HepG2 (cell line): ENCODE results near the gene RASA1. TPM values are rescaled to one million over a fixed set of nuclear protein-coding genes. Genes with fewer than 3 reads are reported as not detected.
A peak's percentile ranks its signal among the peaks of the same experiment; 100 is the strongest.

ENCODE experiments used
- ARHGAP35 ChIP-seq: sonication (generic); formaldehyde crosslinking; IDR thresholded peaks from 2 replicates; pipeline ENCODE4 v1.9.0; 2022; ENCODE audit warnings: mild to moderate bottlenecking, inconsistent platforms, moderate library complexity, missing genetic modification reagents, borderline replicate concordance
- BRCA1 ChIP-seq: sonication (generic); formaldehyde crosslinking; IDR thresholded peaks from 2 replicates; pipeline ENCODE4 v1.4.0; 2020; ENCODE audit warnings: missing genetic modification reagents
- CEBPG ChIP-seq: IDR thresholded peaks from 2 replicates; pipeline ENCODE4 v1.6.1; 2016
- CSRNP2 ChIP-seq: sonication (generic); formaldehyde crosslinking; conservative IDR thresholded peaks from 2 replicates; pipeline ENCODE4 v1.8.0; 2022; ENCODE audit warnings: low read depth, missing genetic modification reagents
- DMTF1 ChIP-seq: sonication (generic); formaldehyde crosslinking; IDR thresholded peaks from 2 replicates; pipeline ENCODE4 v1.4.0; 2020; ENCODE audit warnings: mild to moderate bottlenecking, missing genetic modification reagents
- FOXO4 ChIP-seq: sonication (generic); formaldehyde crosslinking; conservative IDR thresholded peaks from 2 replicates; pipeline ENCODE4 v1.8.1; 2023; ENCODE audit warnings: missing genetic modification reagents
- HDAC6 ChIP-seq: fragments of 200-600 bp; sonication (generic); IDR thresholded peaks from 2 replicates; pipeline ENCODE4 v1.7.0; 2017; ENCODE audit warnings: mild to moderate bottlenecking, antibody characterized with exemption, low read length, low read depth
- HNRNPUL1 ChIP-seq: fragments of 200-400 bp; formaldehyde crosslinking; IDR thresholded peaks from 2 replicates; pipeline ENCODE4 v1.6.1; 2017; ENCODE audit warnings: low read depth, mild to moderate bottlenecking, low read length, moderate library complexity
- MXD4 ChIP-seq: IDR thresholded peaks from 2 replicates; pipeline ENCODE4 v1.6.1; 2016; ENCODE audit warnings: mild to moderate bottlenecking, missing biosample characterization, missing genetic modification reagents
- NR2C2 ChIP-seq: sonication (generic); formaldehyde crosslinking; IDR thresholded peaks from 2 replicates; pipeline ENCODE4 v1.4.0; 2020; ENCODE audit warnings: missing genetic modification reagents, mild to moderate bottlenecking, moderate library complexity, borderline replicate concordance
- PAXIP1 ChIP-seq: sonication (generic); formaldehyde crosslinking; conservative IDR thresholded peaks from 2 replicates; pipeline ENCODE4 v1.4.0; 2020; ENCODE audit warnings: mild to moderate bottlenecking, missing genetic modification reagents, moderate library complexity
- TRAFD1 ChIP-seq: sonication (generic); formaldehyde crosslinking; IDR thresholded peaks from 2 replicates; pipeline ENCODE4 v1.5.1; 2020; ENCODE audit warnings: missing genetic modification reagents, mild to moderate bottlenecking, borderline replicate concordance
- ZC3H4 ChIP-seq: sonication (generic); formaldehyde crosslinking; IDR thresholded peaks from 2 replicates; pipeline ENCODE4 v1.4.0; 2020; ENCODE audit warnings: missing genetic modification reagents, borderline replicate concordance
- ZKSCAN1 ChIP-seq: fragments of 150-350 bp; IDR thresholded peaks from 2 replicates; pipeline ENCODE4 v1.6.1; 2014; ENCODE audit warnings: low read length
- ZKSCAN8 ChIP-seq: IDR thresholded peaks from 2 replicates; pipeline ENCODE4 v1.6.1; 2016; ENCODE audit warnings: borderline replicate concordance, missing genetic modification reagents, missing compliant biosample characterization
- ZNF225 ChIP-seq: sonication (generic); formaldehyde crosslinking; IDR thresholded peaks from 2 replicates; pipeline ENCODE4 v1.4.0; 2020; ENCODE audit warnings: mild to moderate bottlenecking, missing genetic modification reagents
- ZNF251 ChIP-seq: sonication (generic); formaldehyde crosslinking; IDR thresholded peaks from 2 replicates; pipeline ENCODE4 v1.9.0; 2021; ENCODE audit warnings: mild to moderate bottlenecking, missing genetic modification reagents
- ZNF282 ChIP-seq: fragments of 450-650 bp; IDR thresholded peaks from 2 replicates; pipeline ENCODE4 v1.6.1; 2018; ENCODE audit not compliant: partially characterized antibody
- ZNF468 ChIP-seq: sonication (generic); formaldehyde crosslinking; IDR thresholded peaks from 2 replicates; pipeline ENCODE4 v1.8.0; 2022; ENCODE audit warnings: mild to moderate bottlenecking, moderate library complexity, missing genetic modification reagents
- ZNF746 ChIP-seq: sonication (generic); formaldehyde crosslinking; IDR thresholded peaks from 2 replicates; pipeline ENCODE4 v1.8.0; 2022; ENCODE audit warnings: mild to moderate bottlenecking, missing genetic modification reagents
- polyA plus RNA-seq, 8 experiments: library from polyadenylated mRNA; depleted of rRNA in 3 of 8; stranded (reverse) in 7 of 8; unstranded in 1 of 8; fragments of >200 nt; fragmentation: Illumina TruSeq in 4 of 8; extraction: Trizol in 4 of 8; gene quantifications; 2 replicates each; pipeline versions ENCODE4 v1.2.1 to v1.2.3, GENCODE V29; 2011 to 2016; ENCODE audit warnings: low read depth in 4 of 8, missing spikeins in 1 of 8, mixed read lengths in 1 of 8; ENCODE audit not compliant: insufficient read depth in 1 of 8
- total RNA-seq, 5 experiments: library from RNA; depleted of rRNA; stranded (reverse); fragments of >200 nt; fragmentation: Illumina TruSeq; extraction: Trizol; gene quantifications; 2 replicates each; pipeline ENCODE4 v1.2.3, GENCODE V29; 2016; ENCODE audit warnings: low read depth in 1 of 5

Gene RASA1
- total and polyA plus RNA-seq, 2 of the 13 experiments (the other 11 are each of a cell fraction or from before 2014, with no cell fraction given) = 19.5 to 20.5 TPM

GRCh38 chr5:87267574-87268125 is at the start of gene RASA1 (continued):
- TF ChIP-seq ZKSCAN8 (no peak), ZNF746 (CRISPR knock-in tag) (no peak; the same call in none of the 2 replicates), HNRNPUL1 (no peak), ZNF468 (CRISPR knock-in tag) (no peak), ZNF225 (no peak), TRAFD1 (CRISPR knock-in tag) (no peak), ARHGAP35 (CRISPR knock-in tag) (no peak), ZC3H4 (CRISPR knock-in tag) (no peak), ZNF251 (CRISPR knock-in tag) (no peak), CSRNP2 (no peak), ZNF282 (no peak), PAXIP1 (CRISPR knock-in tag) (peak; percentile 41), CEBPG (CRISPR knock-in tag) (no peak), NR2C2 (CRISPR knock-in tag) (peak; percentile 46; the same call in 1 of the 2 replicates), BRCA1 (CRISPR knock-in tag) (no peak), DMTF1 (CRISPR knock-in tag) (no peak), FOXO4 (no peak), MXD4 (CRISPR knock-in tag) (peak; percentile 45; the same call in 1 of the 2 replicates), ZKSCAN1 (no peak), HDAC6 (no peak)
